Stomach (tissue), 9 donors: ENCODE measurements around the gene MACROH2A1. TPM values are rescaled to one million over a fixed set of nuclear protein-coding genes. Genes with fewer than 3 reads are reported as not detected.

ENCODE experiments used
- DNase-seq, 2 donors: peaks; one replicate each; pipeline versions ENCODE4 v3.0.0 to v3.0.0-alpha.2; 2013 to 2019
- H3K27ac ChIP-seq, 5 donors: fragments of 200-600 bp in 4 of 5; sonication (generic) in 4 of 5; one replicate each; pipeline ENCODE4 v1.5.1; 2013 to 2019; ENCODE audit warnings: mild to moderate bottlenecking in 1 of 5, moderate library complexity in 1 of 5
- H3K27me3 ChIP-seq, 3 donors: fragments of 200-600 bp; sonication (generic); one replicate each; pipeline ENCODE4 v1.5.1; 2017 to 2019; ENCODE audit warnings: mixed run types in 1 of 3
- H3K36me3 ChIP-seq, 4 donors: fragments of 200-600 bp; sonication (generic); 1 replicate in 3 of 4; 2 replicates in 1 of 4; pipeline ENCODE4 v1.5.1; 2016 to 2019
- H3K4me1 ChIP-seq, 4 donors: fragments of 200-600 bp; sonication (generic); one replicate each; pipeline ENCODE4 v1.5.1; 2016 to 2019
- H3K4me3 ChIP-seq, 4 donors: fragments of 200-600 bp; sonication (generic) in 3 of 4; one replicate each; pipeline ENCODE4 v1.5.1; 2016 to 2019; ENCODE audit warnings: mild to moderate bottlenecking in 1 of 4
- H3K9me3 ChIP-seq, 4 donors: fragments of 200-600 bp; sonication (generic); one replicate each; pipeline ENCODE4 v1.5.1; 2016 to 2019
- CTCF ChIP-seq, 7 experiments: fragments of 450-650 bp in 4 of 7; fragments of 200-600 bp in 3 of 7; sonication (generic) in 3 of 7; IDR thresholded peaks; one replicate each; pipeline ENCODE4 v1.5.1; 2016 to 2019; ENCODE audit warnings: antibody characterized with exemption in 7 of 7, control low read depth in 2 of 7, mild to moderate bottlenecking in 1 of 7
- EP300 ChIP-seq: sonication (generic); formaldehyde crosslinking; IDR thresholded peaks from one replicate; pipeline ENCODE4 v1.6.1; 2017; ENCODE audit warnings: antibody characterized with exemption
- POLR2A ChIP-seq, 4 donors: fragments of 450-650 bp; IDR thresholded peaks; one replicate each; pipeline ENCODE4 v1.6.1; 2016; ENCODE audit warnings: antibody characterized with exemption in 4 of 4, control low read depth in 2 of 4, mild to moderate bottlenecking in 1 of 4, moderate library complexity in 1 of 4
- POLR2AphosphoS5 ChIP-seq, 3 donors: sonication (generic); formaldehyde crosslinking; IDR thresholded peaks; one replicate each; pipeline ENCODE4 v1.6.1; 2016; ENCODE audit warnings: antibody characterized with exemption in 3 of 3
- WGBS, 5 donors: extraction: QIAGEN DNeasy Blood & Tissue Kit in 3 of 5; methylation state at CpG; one replicate each; pipeline versions ENCODE4 v1.1.5 to v1.1.7; 2013 to 2018; 5-methylcytosine and 5-hydroxymethylcytosine counted together
- intact Hi-C: fragments of 100-400 bp; cut with DNase I; formaldehyde crosslinking; loops from one replicate; pipeline ENCODE4 v1.15.1; 2023; ENCODE audit warnings: low total_unique reads
- polyA plus RNA-seq, 3 donors: library from polyadenylated mRNA; stranded (reverse); fragments of 200-250 nt; gene quantifications; one replicate each; pipeline ENCODE4 v1.2.3, GENCODE V29; 2013
- total RNA-seq, 5 donors: library from RNA; depleted of rRNA; stranded (reverse); fragments of >200 nt; gene quantifications; one replicate each; pipeline versions ENCODE4 v1.1.0 to v1.2.3, GENCODE V29; 2014 to 2016
- donor health status: healthy with polysubstance abuse.
- donor health status: Bipolar disorder and iron deficiency.
- donor health status: healthy.

Gene MACROH2A1
- total and polyA plus RNA-seq, 8 donors, result 77.1 to 206 (median 150) TPM

- Histone ChIP-seq H3K4me3 (no peak overlapping the region), H3K4me1 (peaks cover 0 to 18% (median 10%) of the 10 kb centered on the region in 4 donors), H3K27me3 (no peaks in the 10 kb centered on the region), H3K9me3 (no peaks in the 10 kb centered on the region), H3K36me3 (peaks cover 78 to 100% (median 100%) of the 10 kb centered on the region in 4 donors), H3K27ac (no peak overlapping the region)
- intact Hi-C loops, result no loop called here
- no peak for DNase-seq
- WGBS, 5 donors, result 75 to 94% (median 86%) methylated on average over 4 to 5 of the region's 5 CpGs
- TF ChIP-seq POLR2AphosphoS5 (IDR thresholded peaks at IDR 0.05) (no peak), EP300 (no peak), CTCF (IDR thresholded peaks at IDR 0.05) (no peak), POLR2A (IDR thresholded peaks at IDR 0.05) (no peak)
Observed at GRCh38 chr5:135341016-135341666, 57.9 kb downstream of the MACROH2A1 start.

GRCh38 chr5:135340568-135340967 is 58.5 kb downstream of the MACROH2A1 start:
- Histone ChIP-seq H3K27me3 (no peaks in the 10 kb centered on the region), H3K27ac (peak overlapping the region in 1 of 5 donors; percentile 13), H3K36me3 (peaks cover 77 to 100% (median 99%) of the 10 kb centered on the region in 4 donors), H3K4me3 (no peak overlapping the region), H3K4me1 (peaks cover 0 to 21% (median 15%) of the 10 kb centered on the region in 4 donors), H3K9me3 (no peaks in the 10 kb centered on the region)
- WGBS, 5 donors, result 59 to 73% (median 68%) methylated on average over 2 of the region's 2 CpGs
- DNase-seq, result no peak
- TF ChIP-seq CTCF (IDR thresholded peaks at IDR 0.05) (no peak), POLR2AphosphoS5 (IDR thresholded peaks at IDR 0.05) (no peak), EP300 (no peak), POLR2A (IDR thresholded peaks at IDR 0.05) (no peak)
- intact Hi-C loops, result no loop called here

- H3K4me1 ChIP-seq, result peaks cover 0 to 30% (median 20%) of the 10 kb centered on the region in 4 donors
- H3K27me3 ChIP-seq, result no peaks in the 10 kb centered on the region
- H3K4me3 ChIP-seq, result no peak overlapping the region
- 88 to 93% (median 91%) methylated on average over 4 of the region's 4 CpGs for WGBS, 5 donors
- no peaks in the 10 kb centered on the region for H3K9me3 ChIP-seq
- TF ChIP-seq POLR2AphosphoS5 (IDR thresholded peaks at IDR 0.05) (no peak), EP300 (no peak), CTCF (IDR thresholded peaks at IDR 0.05) (no peak), POLR2A (IDR thresholded peaks at IDR 0.05) (no peak)
- no peak for DNase-seq
- intact Hi-C loops, result loop anchor here (10.0 kb wide), 1 partner anchor 145 kb away; no protein-coding TSS in a partner anchor
- H3K36me3 ChIP-seq, result peaks cover 78 to 100% (median 99%) of the 10 kb centered on the region in 4 donors
- no peak overlapping the region for H3K27ac ChIP-seq
Observed at GRCh38 chr5:135339623-135340022, 59.4 kb downstream of the MACROH2A1 start.

- no peak for TF ChIP-seq POLR2A (IDR thresholded peaks at IDR 0.05)
- TF ChIP-seq POLR2AphosphoS5 (IDR thresholded peaks at IDR 0.05), result no peak
- no peak for TF ChIP-seq CTCF (IDR thresholded peaks at IDR 0.05)
- no peak for TF ChIP-seq EP300
- Histone ChIP-seq H3K27me3 (no peaks in the 10 kb centered on the region), H3K4me3 (no peak overlapping the region), H3K27ac (no peak overlapping the region), H3K36me3 (peaks cover 74 to 100% (median 98%) of the 10 kb centered on the region in 4 donors), H3K4me1 (peaks cover 0 to 33% (median 21%) of the 10 kb centered on the region in 4 donors), H3K9me3 (no peaks in the 10 kb centered on the region)
- WGBS, 5 donors, result 95 to 100% (median 96%) methylated on average over 3 to 5 of the region's 5 CpGs
- no peak for DNase-seq
- intact Hi-C loops, result loop anchor here (10.0 kb wide), 1 partner anchor 144 kb away; no protein-coding TSS in a partner anchor
Observed at GRCh38 chr5:135339189-135339588, 59.8 kb downstream of the MACROH2A1 start.
